DMS53 (cell line): Measurements from ENCODE around the gene TENM4.
"Not testable (repeated sequence)": the region's sequence is repeated elsewhere in the genome, so short reads cannot be mapped to it uniquely, and the experiment has no call there.

Source experiments
- DNase-seq: peaks from one replicate; lab custom pipeline; 2025; lab: John Stamatoyannopoulos, UW

Gene TENM4

DNA sequence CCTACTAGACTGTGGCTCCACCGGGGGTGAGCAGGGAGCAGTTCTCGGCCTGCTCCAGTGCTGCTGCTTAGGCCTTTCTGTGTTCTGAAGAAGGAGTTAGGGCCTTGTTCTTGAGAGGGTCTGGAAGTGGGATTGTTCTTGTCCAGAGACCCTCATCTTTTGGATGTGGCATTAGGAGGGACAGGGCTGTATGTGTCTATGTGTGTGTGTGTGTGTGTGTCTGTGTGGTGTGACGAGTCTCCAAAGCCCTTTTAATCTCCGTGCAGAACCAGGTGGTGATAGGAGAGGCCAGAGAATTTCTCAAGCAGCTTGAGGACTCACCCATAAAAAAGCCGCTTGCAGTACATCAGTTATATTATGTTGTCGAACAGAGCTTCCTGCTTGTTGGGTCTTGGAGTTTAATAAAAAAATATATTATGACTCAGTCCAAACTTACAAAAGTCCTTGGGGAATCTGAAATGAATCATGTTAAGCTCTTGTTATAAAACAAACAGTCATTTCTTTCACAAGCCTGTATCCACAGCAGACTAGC, 196.5 kb downstream of the TENM4 start:
- DNase-seq: no peak

DNA sequence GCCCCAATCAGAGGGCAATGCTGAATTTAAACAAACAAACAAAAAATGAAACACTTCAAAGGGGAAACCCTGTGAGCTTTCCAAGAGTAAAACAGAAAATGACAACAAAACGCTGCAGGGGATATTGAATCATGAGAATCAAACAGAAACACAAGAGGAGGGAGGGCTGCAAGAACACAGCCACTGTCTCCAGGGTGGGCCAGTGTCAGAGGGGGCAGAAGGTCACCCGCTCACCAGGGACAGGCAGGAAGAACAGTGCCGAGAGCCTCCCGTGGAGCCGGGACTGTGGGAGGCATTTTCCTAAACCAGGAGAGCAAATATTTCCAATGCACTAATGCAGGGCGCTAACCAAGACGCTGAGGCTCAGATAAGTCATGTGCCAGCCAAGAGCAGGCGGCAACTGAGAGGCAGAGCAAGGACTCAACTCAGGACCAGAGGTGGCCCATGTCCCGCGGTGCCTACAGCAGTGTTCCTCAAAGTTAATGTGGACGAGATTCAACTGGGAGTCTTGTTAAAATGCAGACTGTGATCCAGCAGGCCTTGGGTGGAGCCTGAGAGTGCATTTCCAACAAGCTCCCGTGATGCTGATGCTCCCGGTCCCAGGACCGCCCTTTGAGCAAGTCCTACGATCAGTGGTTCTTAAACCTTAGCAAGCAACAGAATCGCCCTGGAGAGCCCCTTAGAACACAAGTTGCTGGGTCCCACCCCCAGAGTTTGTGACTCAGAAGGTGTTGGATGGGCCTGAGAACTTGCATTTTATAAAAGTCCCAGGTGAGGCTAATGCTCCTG, 197.2 kb downstream of the TENM4 start:
- DNase-seq: no peak

DNA sequence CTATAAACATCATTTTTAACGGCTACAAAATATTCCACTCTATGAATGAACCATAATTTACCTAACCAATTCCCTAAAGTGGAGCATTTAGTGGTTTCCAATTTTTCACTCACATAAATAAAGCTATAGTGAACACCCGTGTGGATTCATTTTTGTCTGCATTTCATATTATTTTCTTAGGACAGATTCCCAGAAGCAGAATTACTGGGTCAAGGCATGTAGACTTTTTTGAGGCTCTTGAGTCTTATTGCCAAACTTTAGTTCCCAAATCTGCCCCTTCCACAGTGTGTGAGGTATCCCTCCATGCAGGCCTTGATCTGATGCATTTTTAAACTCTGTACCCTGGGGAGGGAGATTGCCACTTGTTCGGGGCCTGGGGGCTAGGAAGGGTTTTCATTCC, 198.2 kb downstream of the TENM4 start:
- no peak for DNase-seq

DNA sequence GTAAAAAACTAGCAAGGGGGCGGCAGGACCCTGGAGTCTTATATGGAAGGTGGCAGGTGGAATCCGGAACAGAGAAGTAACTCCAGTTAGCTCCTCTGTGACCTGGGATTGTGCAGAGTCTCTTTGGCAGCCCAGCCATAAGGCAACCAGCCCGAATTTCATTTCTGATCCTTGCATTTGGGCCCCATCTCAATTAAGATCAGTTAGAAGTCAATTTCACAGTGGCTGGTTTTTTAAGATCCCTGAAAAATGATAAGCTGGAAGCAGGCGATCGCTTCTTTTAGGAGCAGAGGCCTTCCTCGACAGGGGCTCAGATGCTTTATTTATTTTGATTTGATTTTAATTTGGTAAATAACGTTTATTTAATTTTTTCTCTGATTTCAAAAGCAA, 199.0 kb downstream of the TENM4 start:
- no peak for DNase-seq

DNA sequence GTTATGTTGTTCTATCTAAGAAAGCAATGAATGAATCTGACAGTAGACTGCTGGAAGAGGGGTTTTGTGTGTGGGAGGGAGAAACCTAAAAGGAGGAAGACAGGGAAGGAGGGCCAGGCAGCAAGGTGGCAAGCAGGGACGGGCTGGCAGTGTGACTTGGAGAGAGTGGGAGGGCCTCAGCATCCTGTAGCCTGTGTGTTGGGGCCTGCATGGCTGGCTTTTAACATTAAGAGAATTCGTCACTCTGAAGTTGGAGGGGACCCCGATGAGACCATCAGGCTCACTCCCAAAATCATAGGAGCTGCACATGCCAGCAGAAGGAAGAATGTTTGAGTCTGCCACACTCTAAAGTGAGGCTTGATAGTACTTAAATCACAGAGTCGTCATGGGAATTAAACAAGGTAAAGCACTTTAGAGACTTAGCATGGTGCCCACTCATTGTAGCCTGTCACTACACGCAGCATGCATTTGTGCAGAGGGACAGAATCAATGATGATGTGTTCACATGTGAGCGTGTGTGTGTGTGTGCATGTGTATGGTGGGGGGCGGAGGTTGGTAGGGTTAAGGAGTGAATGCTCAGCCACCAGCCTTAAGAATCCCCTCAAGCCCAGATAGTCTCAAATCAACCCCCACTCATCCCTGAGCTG, 199.5 kb downstream of the TENM4 start:
- DNase-seq: no peak

DNA sequence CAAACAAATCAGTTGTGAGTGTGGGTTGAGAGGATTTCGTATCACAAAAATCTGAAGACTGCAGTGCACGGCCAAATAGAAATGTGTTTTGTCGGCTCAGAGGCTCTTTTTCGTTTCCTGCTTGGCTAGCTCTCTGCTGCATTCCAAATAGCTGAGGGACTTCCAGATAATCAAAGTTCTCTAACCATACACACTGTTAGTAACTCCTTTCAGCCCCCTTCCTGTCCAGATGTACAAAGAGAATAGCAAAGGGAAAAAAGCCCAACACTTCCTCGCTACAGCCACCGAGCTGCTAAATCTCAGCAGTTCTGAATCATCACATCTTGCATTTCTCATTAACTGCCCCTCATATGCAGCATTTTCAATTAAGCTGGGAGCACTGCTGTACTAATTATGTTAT, 203.1 kb downstream of the TENM4 start:
- DNase-seq: no peak

DNA sequence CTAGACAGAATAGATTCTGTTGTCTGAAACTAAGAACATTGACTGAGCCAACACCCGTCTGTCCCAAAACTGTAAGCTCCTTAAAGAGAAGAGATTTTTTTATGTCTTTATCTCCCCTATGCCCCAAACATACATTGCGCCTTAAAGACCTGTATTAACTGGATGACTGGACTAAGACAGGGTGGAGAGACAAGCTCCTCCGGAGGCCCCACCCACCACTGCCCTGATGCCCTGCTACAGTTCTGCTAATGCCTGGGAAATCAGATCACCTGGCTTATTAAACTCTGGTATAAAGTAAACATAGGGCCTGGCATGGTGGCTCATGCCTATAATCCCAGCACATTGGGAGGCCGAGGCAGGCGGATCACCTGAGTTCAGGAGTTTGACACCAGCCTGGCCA, 203.7 kb downstream of the TENM4 start:
- no peak for DNase-seq

DNA sequence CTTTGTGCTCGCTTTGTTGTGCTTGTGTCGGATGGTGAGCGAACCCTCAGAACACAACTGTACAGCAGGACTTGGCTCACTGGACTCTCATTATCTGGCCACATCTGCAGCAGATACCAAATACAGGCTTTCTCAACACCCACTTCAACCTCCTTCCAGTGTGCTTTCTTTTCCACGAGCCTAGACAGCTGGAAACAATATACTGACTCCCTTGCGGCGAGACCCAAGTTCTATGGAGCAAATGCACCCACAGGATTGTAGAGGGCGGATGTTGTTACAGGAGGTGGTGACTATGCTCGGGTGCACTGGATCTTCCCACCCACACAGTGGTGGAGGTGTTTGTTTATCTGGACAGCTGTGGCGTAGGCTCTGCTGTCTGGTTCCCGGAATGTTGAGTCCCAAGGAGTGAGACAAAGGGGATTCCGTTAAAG, 204.3 kb downstream of the TENM4 start:
- no peak for DNase-seq

DNA sequence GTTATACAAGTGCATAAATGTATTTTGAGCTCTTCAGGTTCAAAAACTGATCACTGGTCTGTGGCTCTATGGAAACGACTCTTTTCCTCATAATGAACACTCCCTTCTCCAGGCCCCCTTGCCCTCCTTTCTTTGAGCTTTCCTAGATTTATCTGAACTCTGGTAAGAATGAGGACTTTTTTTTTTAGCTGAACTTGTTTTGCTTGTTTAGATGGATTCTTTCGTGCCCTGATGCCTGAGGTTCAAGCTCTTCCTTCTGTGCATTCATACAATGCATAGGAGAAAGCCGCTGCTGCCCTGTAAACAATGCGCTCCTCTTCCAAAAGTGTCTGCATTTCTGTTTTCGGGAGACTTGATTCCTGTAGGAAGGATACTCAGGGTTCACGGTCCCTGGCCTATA, 205.1 kb downstream of the TENM4 start:
- no peak for DNase-seq

DNA sequence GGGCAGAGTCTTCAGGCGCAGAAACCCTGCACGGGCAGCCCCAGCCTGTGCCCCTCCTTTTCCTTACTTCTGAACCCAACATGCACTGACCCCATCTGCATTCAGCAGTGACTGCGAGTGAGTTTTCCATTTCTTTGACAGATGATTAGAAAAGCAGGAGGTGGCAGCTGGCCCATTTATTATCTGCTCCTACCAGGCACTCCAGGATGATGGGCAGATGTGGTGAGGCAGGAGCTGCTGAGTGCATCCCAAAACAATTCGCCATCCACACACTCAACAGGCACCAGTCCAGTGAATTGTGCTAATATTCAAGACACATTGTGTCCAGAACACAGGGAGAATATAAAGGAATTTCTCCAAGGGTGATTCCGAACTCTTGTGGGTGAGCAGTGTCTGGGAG, 208.5 kb downstream of the TENM4 start:
- no peak for DNase-seq

DNA sequence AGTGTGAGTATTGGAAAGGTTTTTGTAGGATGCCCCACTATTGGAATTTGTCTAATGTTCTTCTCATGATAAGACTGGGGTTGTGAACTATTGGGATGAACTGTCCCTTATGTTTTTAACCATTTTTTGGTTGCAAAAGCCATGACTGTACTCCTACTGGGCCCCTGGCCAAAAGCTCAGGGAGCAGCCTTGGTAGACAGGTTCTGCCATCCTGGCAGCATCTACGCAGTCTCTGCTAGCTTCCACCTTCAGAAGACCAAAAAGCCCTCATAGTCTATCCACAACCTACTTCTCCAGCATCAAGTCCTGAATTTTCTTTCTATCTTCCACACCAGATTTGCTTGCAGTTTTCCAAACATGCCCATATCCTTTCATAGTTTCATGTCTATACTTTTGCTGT, 211.8 kb downstream of the TENM4 start:
- no peak for DNase-seq

DNA sequence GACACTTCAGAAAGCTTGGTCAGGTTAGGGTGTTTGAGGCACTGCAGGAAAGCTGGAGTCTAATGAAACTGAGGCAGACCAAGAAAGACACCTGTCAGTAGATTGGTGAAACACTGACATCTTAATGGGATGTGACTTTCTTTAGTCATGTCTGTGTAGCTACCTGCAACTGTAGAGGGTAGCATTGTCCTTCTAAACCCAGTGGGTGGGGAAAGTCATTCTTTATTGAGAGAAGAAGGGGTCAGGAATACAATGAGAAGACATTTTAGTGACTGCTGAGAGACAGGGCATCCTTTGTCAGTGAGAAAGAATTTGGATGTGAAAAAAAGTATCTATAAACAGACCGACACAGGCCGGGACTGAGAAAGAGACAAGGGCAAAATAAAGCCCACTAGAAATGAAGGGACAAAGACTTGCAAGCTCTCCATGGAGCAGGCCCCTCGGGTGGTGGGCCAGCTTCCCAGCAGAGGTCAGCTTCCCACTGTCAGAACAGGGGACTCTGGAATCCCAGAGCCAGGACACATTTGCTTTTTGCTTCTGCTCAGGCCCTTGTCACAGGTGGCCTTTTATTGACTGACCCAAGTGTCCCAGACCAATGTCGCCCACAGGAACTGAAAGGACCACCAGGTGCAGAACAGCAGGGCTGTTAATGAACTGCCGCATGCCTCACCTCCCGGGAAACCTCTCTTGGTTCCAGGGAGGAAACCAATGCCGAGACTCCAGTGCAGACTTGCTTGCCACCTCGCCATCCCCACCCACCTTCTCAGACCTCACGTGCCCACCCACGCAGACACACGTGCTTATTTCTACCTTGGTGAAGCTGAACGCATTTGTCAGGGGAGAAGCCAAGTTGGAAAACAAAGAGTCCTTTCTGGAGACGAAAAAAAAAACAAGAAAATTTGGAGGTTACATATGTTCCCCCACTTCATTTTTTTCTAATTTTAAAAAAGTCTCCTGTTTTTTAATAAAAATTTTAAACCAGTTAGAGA, 212.8 kb downstream of the TENM4 start:
- DNase-seq: peak; percentile 28

DNA sequence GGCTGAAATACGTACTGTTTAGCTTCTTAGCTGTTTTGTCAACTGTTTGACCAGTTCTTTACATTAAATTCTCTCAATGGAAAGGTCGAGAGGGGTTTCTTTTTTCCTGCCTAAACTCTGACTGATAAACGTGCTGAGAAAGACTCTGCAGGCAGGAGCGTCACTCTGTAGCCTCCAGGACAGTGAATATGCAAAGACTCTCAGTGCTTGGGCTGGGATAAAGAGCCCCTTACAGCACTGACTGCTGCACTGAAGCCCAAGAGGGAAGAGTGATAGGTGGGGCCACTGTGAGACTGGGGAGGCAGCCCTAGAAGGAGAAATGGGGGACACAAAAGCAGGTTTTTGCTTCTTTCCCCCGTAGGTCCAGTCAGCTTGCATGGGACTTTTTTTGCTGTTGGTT, 213.5 kb downstream of the TENM4 start:
- DNase-seq: no peak

DNA sequence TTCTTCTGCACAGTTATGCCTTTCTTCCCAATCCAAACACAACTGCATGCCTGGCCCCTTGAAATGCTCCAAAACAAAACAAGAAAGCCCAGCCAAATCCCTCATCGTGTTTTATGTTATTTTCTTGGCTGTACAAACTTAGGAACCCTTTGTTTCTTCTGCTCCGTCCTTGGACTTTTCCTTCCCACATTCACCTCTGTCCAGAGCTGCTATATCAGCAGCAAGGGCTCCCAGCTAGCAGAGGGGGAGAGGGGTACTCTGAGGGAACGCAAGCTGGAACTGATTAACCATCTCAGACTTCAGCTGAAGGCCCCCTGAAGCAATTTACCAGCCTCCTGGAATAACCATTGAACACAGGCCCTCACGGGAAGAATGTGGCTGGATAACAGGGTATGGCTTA, 214.7 kb downstream of the TENM4 start:
- no peak for DNase-seq

DNA sequence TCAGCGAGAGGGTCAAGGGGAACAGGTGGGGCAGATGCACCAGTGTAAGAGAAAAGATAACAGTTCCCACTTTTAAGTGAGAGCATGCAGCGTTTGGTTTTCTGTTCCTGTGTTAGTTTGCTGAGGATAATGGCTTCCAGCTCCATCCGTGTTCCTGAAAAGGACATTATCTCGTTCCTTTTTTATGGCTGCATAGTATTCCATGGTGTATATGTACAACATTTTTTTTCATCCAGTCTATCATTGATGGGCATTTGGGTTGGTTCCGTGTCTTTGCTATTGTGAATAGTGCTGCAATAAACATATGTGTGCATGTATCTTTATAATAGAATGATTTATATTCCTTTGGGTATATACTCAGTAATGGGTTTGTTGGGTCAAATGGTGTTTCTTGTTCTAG, 218.7 kb downstream of the TENM4 start:
- DNase-seq: not testable (repeated sequence)

DNA sequence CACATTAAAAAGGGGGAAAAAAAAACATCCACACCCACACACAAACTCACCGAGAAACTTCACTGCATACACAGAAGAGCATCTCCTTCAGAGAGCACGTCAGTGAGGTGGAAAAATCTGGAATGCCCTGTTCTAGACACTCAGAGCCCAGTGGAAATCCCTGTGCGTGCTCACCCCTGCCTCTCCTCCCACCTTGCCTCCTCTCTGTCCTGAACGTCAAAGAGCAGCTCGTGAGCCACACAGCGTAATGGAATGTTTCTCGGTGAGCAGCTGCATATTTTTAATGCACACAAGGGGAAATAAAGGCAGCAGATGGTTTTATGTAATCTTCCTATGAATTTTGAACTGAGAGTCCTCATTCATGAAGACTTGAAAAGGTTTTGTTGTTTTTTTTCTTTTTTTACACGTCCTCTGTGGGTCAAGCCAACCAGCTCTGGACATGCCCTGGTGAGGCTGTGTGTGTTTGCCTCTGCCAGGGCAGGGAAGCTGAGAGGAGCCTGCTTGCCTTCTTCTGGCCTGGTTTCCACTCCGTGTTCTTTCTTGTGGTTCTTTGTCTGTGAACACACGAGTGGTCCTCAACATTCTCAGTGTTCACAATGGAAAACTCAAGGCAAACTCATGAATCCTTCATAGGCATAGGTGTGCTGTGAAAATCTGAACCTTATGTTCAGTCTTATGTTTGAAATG, 219.2 kb downstream of the TENM4 start:
- no peak for DNase-seq

DNA sequence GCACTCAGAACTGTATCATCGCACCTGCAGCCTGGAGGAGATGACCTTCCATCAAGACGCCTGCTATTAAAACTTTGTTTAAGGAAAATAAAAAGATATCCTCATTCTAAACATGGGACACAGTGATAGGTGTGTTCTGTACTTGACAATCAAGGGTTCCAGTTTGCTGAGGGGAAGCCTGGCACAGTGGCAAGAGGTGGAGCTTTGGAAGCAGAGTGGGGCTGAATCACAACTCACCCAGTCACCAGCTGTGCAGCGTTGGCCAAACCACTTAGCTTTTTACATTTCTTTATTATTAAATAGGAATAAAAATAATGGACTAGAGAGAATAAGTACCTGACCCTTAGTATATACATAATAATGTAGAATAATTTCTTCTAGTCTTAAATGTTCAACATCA, 220.7 kb downstream of the TENM4 start:
- no peak for DNase-seq

DNA sequence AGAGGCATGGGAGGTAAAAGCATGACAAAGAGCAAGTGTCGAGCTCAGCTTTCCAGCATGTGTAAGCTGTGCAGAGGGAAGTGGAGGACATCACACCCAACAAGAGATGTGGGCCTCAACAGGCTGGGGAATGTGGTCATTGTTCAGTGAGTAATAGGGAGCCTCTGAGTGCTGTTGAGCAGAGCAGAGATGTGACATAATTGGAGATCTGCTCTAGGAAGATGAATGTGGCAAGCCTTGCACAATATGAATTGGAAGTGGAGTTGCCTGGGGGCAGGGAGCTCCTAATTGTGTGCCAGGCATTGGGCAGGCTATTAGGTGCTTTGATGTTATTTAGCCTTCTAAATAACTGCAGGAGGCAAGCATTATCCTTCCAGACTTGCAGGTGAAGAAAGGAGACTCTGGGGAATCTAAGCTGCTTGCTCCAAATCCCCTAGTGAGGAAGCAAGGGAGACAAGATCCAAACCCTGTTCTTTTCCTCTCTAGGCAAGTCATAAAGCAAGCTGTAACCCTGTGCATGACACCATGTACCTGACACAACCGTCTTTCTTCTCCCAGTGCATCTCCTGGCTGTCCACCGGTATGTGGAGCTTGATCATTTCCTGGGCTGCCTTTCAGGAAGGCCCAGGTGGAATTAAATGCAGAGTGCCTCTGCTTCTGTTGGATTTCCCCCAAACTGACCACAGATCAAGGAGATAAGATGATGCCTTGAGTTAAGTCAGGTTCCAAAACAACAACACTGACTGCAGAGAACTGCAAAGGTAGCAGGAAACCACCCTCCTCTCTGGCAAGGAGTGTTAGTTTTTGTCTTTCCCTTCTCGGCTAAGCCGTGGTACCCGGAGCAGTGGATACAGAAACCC, 221.4 kb downstream of the TENM4 start:
- no peak for DNase-seq

DNA sequence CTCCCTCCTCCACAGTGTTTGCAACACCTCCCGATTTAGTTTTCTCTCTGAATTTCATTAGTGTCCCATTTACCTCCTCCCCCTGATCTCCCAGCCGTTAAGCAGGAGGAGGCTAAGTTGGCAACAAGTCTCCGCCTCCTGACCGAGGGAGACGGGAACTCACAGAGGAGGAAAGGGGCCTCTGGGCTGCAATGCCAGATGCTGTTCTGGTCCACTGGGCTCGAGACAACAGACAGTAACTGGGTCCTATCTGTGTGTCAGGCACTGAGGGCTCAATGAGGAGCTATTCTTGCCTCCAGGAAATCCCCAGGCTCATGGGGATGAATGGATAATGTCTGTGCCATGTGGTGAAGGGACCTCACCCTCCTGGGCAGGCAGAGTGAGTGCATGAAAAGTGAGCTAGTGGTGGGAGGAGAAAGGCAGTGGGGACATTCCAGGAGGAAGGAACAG, 228.1 kb downstream of the TENM4 start:
- DNase-seq: peak; percentile 76

DNA sequence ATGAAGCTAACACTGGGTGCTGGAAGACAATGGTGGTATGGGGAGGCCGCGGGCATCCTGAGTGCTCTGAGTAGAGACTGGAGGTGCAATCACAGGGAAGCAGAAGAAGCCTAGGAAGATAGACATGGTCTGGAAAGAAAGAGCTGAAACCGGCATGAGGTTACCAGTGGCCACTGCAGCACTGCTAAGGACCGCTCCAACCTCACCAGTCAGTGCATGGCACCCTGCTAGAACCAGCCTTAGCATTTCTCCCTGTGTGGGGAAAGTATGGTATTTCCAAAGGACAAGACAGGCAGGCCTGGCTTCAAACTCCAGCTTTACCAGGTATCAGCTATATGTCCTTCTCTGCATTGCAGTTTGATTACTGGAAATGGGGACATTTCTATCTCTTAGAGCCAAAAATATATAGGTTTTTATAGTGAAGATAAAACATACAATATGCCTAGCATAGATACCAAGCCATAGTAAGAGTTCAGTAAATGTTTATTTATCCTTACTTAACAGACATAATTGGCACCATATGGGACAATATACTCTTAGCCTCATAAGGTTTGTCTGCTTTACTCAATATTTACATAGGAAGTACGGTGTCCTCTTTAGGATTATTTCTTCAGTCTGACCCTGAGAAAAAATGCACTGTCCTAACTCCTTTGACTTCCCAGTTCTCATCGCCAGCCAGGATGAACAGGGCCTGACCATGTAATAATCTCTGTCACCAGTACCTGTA, 231.1 kb downstream of the TENM4 start:
- peak; percentile 45 for DNase-seq
